Stimulated activated CD8-positive, alpha-beta memory T cell treated with anti-CD3 and anti-CD28 coated beads, Interleukin-7, amount 100 ng/mL, for 4 hours (primary cell): ENCODE results near the gene C20orf204.
A peak's percentile ranks its signal among the peaks of the same experiment; 100 is the strongest.

Source experiments
- DNase-seq, 2 donors: peaks; one replicate each; pipeline ENCODE4 v3.0.0-alpha.2; 2020; ENCODE audit warnings: low read depth in 2 of 2

The C20orf204 gene

DNA sequence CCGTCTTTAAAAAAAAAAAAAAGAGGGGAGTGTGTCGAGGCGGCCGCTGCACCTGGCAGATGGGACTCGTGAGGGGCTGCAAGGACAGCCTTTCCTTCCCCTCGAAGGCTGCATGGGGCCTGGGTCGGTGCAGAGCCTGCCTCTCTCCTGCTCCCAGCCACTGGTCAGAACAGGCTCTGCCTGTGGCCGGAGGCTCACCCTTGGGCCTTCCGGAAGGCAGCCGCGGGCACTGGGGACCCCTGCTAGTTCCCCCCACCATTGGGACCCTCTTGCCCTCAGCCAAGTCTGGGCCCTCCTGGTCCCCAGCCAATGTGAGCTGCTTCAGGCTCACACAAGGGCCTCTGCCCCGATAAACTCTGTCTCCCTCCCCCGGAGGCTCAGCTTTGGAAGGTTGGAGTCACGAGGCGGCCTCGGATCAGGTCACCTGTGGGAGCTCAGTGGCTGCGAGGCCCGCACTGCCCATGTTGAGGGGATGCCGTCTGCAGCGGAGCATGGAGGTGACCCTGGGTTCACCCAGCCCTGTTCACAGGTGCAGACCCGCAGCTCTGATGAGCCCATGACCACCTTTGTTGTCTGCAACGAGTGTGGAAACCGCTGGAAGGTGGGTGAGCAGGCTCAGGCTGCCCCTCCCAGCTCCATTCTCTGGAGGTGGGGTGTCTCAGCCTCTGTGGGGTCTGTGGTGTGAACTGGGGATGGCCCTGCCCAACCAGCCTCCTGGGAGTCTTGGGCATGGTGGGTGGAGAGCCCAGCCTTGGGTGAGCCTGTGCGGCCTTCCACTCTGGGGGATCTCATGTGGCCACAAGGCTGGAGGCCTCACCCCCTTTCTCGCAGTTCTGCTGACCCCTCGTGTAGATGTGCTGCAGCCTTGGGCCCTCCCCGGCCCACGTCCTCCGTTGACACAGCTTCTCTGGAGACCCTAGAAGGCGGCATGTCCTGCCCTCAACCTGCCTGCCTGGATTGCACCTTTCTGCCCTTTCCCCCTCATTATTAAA, 35.7 kb downstream of the C20orf204 start:
- no peak for DNase-seq

DNA sequence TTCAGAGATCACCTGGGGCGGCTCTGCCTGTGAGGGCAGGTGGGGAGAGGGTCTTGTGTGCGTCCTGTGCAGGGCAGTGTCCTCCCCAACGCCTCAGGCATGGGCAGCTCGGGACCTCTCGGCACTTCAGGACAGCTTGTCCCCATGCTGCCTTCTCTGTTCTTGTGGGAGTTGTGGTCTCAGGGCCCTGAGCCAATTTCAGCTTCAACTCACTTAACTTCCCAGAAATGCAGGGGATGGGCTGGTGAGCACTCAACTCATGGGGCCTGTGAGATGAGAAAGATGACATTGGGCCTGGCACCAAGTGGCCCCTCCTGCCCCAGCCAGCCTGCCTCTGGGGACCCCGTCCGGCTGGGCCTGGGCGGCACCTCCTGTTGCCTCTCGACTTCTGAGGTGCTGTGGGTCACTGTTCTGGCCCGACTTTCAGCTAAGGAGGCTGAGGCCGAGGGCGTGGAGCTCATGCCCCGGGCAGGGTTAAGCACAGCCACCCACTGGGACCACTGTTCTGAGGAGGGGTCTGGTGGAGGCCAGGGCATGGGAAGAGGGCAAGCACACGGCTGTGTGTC, 36.6 kb downstream of the C20orf204 start:
- no peak for DNase-seq

DNA sequence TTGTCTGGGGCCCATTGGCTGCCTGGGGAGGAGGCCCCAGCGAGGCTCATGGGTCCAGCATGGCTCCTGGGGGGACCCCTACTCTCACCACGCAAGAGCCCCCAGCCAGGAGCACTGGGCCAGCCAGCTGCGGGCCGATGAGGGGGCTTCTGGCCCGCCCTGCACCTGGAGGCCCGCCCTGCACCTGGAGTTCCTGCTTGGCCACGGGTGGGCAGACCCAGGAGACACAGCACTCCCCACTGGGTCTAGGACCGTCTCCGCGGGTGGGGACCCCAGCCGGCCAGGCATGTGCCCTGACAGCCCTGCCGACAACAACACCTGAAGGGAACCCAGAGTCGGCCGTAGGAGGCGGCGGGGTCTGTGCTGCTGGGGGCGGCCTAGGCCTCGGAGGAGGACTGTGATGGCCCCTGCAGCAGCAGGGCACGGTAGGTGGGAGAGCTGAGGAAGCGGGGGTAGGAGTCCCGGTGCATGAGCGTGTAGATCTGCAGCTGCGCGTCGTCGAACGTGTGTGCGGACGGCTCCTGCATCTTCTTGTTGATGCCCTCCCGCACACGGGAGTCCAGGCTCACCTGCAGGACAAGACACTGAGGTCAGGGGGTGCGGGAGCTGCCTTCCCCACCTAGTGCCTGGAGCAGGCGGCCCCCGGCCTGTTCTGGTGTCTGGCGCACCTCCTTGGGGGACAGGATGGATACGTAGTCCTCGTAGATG, 37.6 kb downstream of the C20orf204 start:
- no peak for DNase-seq

DNA sequence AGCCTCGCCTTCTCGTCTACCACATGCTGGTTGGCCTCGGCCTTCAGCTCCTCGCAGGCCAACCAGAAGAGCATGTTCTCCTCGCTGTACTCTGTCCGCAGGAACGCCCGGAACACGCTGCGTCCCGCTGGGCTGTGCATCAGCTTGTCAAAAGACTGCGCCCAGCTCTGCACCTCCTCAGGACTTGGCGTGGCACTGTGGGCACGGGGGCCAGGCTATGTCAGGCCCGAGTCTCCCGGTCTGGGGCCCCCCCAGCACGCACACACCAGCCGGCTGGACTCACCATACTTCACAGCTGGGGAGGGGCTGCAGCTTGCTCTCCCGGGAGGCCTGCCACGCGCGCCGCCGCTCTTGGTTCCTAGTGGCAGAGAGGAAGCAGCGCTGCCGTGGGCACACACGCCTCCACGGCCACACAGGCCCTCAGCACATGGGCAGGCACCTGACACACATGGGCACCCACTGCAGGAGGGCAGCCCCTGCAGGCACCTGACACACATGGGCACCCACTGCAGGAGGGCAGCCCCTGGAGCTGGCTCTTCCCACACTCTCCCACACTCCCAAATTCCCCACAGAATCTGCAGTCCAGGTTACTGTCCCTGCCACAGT, 38.3 kb downstream of the C20orf204 start:
- DNase-seq: no peak

DNA sequence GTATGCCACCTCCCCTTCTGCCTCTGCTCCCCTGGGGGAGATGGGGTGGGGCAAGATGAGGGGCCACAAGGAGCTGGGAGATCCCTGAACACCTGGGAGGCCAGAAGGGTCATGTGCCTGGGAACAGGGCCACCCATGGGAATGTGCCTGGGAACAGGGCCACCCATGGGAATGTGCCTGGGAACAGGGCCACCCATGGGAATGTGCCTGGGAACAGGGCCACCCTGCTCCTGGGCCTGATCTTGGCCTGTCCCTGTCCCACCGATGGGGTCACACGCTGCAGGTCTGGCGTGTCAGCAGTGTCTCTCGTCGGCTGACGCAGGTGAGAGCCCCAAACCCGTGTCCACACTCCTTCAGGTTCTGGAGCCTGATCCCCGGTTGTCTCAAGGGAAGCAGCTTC, 39.0 kb downstream of the C20orf204 start:
- DNase-seq: no peak

DNA sequence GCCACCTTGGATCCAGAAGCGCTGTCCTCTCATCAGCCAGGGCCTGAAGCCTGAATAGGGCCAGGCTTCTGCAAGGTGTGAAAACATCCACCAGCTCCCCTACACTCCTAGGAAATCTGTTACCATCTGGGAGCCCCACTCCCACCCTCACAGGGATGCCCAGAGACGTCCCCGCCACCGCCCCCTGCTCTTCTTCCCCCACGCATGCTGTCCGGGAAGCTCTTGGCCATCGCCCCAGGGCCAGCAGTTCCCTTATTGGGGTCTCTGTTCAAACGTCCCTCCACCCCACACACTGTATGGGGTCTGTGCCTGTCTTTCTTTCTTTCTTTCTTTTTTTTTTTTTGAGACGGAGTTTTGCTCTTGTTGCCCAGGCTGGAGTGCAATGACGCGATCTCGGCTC, 39.6 kb downstream of the C20orf204 start:
- DNase-seq: no peak

DNA sequence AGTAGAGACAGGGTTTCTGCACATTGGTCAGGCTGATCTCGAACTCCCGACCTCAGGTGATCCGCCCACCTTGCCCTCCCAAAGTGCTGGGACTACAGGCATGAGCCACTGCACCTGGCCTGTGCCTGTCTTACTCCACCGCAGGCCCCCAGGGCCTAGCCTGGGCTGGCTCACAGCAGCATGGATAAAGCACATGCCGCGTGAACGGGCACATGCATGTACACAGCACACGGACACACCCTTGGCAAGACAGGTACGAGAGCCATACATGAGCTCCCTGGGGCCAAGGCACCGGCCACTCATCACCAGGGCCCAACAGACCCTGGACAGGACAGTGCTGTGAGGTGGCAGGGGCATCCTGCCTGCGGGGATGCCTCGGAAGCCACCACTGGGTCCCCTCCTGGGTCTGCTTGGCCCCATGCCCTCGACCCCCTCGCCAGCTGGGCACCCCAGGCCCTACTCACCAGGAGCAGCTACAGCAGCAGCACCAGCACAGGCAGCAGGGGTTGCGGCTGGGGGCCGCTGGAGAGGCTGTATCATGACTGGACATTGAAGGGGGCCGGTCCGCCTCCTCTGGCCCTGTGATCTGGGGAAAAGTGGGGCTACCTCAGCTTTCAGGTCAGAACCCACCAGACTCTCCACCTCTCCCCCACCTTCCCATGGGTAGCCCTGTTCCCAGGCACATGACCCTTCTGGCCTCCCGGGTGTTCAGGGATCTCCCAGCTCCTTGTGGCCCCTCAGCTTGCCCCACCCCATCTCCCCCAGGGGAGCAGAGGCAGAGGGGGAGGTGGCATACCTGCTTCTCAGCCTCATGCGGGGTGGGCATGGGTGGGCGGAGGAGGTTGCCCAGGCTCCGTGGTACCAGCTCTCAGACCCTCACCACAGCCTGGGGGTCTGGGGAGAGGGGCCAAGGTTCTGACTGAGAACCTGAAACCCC, 40.3 kb downstream of the C20orf204 start:
- DNase-seq: no peak

DNA sequence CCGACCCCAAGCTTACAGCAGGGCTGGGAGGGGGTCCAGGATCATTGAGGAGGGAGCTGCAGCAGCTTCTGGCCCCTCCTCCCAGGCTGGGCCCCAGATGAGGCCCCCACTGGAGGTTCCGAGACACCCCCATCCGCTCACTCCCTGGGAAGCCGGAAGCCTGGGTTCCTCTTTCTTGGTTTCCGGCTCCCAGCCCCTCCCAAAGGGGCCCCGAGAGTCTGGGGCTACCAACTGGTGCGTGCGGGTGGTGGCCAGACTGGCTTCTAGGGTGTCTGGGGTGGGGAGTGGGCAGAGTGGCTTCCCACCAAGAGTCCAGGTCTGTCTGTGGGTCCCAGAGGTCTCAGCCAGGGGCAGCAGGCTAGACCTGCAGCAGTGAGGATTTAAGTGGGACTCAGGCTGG, 41.1 kb downstream of the C20orf204 start:
- DNase-seq: no peak

DNA sequence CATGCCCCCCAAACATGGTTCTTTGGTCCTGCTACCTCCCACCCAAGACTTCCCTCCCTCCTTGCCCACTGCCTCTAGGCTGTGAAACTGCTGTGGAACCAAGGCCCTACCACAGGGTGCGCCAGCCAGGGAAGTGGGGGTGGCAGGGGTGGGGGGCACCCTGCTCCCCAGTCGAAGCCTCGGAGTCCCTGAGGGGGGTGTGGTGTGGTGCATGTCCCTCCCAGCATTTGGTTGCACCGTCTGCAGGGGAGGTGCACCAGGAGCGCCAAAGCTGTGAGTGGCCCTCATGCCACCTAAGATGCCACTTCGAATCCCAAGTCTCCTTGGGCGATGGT, 41.5 kb downstream of the C20orf204 start:
- no peak for DNase-seq

DNA sequence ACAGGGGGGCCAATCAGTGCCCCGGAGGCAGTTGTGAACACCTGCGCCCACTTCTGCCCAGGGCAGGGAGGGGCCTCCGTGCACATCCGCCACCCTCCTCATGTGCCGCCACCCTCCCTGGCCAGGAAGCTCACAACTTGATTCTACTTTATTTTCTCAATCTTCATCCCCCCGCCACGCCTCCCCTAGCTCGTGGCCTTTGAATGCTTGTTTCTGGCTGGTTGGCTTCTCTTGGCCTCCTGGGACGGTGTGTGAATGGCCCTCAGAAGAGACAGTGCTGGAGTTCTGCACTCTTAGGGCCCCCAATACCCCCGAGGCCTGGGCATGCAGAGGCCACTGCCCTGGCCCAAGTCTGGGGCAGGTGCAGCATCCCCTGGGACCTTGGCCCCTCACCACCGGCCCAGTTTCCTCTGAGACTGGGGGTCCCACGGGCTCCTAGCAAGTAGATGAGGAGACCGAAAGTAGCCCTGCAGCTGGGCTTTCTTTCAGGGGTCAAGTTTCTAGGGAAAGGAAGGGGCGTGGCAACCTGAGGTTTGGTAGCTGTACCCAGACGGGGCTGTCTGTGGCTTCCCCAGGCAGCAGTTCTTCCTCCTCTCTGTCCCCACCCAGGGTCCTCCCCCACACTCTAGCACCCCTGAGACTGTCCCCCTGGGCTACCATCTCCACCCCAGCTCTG, 42.0 kb downstream of the C20orf204 start:
- peak; percentile 28 to 46 for DNase-seq

DNA sequence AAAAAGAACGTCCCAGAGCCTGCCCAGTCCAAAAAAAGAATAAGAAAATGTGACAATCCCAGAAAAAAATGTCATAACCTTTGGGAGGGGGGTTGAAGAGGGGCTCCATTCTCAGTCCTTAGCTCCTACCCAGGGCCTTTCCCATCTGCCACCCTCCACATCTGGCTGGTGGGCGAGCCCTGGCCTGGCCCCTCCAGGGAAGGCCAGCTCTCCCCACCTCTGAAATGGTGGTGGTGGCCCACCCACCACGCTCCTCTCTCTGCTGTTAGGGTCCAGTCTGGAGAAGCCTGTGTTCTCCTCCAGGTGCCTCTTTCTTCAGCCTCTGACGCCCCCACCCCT, 42.9 kb downstream of the C20orf204 start:
- no peak for DNase-seq

DNA sequence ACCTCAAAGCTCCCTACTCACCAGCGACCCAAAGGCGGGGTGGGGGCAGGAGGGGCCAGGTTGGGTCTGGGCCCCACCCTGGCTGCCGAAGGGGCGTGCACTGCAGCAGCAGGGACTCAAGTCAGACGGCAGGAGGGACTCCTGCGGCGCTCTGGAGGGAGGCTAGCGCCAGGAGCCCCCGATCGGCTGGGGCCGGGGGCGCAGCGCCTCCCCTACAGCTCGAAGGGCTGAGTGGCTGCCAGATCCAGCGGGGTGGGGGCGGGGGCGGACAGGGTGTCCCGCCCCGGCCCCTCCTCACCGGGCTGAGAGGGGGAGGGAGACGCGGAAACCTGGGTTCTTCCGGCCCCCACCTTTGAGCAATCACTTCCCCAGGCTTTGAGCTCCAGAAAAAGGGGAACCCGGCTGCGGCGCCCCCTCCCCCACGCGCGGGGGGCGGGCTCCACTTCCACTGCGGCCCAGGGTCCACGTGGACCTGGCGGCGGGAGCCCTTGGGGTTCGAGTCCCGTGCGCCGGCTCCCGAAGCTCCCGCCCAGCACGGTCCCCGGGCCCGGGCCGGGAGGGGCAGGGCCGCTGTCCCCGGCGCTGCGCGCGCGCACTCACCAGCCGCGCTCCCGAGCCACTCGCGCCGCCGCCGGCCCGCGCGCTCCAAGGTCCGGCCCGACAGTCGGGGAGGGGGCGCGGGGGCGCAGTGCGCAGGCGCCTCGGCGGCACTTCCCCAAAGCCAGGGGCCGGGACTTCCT, 43.5 kb downstream of the C20orf204 start, which contains the start of gene RGS19:
RGS19 (minus strand) TSS at position 246 of the 740 bp plus-strand sequence. CDS start 2,632 bp downstream, outside the sequence.
- DNase-seq: peak; percentile 41 to 68

DNA sequence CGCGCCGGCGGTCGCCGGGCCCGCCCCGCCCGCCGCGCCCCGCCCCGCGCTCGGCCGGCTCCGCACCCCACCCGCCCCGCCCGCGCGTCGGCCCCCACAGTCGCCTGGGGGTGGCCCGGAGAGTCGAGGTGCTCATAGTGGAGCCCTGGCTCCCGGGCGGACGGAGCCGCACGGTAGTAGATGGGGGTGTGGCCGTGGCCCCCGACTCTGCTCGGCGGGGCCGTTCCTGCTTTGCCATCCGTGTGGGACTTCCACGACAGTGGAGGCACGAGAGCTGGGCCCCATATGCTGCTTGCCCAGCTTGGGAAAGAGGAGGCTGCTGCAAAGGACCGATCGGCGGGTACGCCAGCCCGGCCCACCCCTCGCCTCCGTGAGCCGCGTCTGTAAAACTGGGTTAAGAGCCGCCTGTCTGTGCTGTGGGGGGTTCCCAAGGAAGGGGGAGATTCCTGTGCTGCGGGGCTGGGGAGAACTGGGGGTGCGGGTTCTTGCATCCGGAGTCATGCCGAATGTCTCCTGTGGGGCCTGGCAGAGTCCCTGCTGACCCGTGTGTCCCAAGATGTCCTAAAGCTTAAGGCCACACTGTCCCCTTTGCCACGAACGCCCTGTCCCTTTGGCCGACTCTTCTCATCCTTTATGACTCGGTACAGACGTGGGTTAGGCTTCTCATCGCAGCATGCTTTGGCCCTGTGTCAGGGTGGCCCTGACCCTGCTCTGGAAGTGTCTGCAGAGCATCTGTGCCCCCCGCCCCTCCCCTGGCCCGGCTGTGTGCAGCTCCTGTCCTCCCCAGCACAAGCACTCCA, 44.2 kb downstream of the C20orf204 start, which contains the start of gene OPRL1:
OPRL1 (plus strand) TSS at position 70 of the 800 bp plus-strand sequence. CDS start 12,639 bp downstream, outside the sequence.
- no peak for DNase-seq

DNA sequence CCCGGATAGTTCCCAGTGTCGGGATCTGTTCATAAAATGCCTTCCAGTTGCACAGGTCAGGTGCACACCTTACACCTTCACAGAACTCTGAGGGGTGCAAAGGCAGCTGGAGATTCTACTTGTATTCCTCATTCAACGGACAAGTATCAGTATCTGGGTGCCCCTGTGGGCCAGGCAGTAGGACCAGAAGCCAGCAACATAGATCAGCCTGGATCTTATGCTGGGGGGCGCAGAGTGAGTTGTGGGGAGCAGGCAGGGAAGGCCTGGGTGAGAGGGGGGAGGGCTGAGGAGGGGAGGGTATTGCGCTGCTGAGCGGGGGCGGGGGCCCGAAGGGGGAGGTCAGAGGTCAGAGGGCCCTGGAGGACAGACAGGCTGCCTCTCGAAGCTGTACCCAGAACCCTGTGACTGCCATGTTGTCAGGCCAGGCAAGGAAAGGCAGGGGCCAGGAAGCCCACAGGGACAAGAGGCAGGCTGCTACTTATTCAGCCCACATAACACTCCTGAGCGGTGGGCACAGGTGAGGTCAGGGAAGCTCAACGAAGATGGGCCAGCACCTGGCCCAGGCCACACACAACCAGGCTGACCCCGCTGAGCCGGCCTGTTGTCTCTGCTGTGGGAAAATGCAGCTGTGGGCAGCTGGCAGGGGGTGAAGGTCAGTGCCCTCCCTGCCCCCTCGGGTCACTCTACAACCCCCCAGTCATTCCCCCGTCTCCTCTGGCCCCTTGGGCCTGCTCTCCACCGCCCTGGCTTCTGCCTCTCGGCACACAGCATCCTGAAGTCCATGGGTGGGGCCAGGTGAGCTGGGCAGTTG, 45.0 kb downstream of the C20orf204 start:
- no peak for DNase-seq

DNA sequence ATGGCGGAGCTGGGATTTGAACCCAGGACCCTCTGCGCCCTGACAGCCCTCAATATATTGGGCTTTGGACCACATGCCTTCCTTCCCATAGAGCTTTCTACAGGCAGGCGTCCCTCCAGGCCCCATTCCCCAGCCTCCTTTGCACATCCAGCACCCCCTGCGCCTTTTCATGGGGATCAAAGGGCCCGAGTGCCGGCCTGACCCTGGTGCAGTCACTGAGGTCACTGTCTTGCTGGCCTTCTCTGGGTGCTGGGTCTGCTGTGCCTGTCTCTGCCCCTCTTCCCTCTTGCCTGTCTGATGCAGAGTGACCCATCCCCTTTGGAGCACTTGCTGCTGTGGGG, 45.6 kb downstream of the C20orf204 start:
- no peak for DNase-seq

DNA sequence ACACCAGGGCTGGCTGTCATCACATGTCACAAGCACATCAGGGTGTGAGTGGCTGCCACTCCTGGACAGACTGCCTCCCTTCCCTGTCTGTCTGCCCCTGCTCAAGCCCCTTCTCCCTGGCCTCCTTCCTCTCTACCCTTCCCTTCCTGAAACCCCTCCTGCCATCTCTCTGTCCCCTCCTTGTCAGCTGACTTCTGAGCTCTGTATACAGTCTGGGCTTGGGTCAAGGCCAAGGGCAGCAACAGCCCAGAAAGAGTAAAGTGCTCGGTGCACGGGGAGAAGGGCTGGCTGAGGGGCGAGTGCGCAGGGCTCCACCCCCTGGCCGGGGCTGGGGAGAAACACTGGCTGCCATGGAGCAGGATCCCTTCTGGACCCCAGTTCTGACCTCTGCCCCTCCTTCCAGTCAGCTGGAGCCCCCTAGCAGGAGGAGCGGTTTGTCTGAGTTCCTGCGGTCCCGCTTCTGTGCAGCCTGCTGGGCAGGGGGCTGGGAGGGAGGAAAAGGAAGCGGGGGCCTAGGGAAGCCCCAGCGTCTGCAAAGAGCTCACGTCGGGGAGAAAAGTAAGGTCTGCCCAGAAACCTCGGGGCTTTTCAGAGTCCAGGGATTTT, 46.2 kb downstream of the C20orf204 start:
- DNase-seq: no peak

DNA sequence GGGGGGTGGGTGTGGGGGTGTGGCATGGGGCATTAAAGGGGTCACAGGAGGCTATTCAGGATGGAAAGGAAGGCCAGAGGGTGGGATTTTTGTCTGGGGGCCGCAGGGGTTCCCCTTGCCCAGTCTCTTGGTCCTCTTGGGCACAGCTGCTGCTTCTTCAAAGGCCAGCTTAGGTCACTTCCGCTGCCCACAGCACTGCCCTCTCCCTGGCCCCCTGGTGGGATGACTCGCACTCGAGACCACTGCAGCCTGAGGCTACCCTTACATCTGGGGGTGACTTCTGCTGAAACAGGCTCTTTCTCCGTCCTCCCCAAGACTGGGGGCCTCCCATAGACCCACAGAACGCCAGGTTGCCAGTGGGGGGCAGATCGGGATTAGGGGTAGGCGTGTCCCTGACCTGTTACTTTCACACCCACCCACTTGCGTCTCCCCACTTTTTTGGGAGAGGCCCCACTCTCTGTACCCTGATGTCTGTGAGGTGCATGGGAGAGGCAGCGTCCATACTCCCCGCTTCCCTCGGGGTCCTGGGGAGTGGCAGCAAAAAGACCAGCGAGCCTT, 46.9 kb downstream of the C20orf204 start:
- DNase-seq: no peak
